Measurements from ENCODE around the gene BTBD7.

The BTBD7 gene

GRCh38 chr14:93249128-93249831, 83.6 kb downstream of the BTBD7 start:
- in situ Hi-C loops (cut with MboI; ENCODE audit: low sequenced_read_pairs), result no loop called here

GRCh38 chr14:93246534-93246933, 86.3 kb downstream of the BTBD7 start:
- in situ Hi-C loops (cut with MboI; ENCODE audit: low sequenced_read_pairs), result no loop called here

GRCh38 chr14:93245764-93246420, 86.9 kb downstream of the BTBD7 start:
- in situ Hi-C loops (cut with MboI; ENCODE audit: low sequenced_read_pairs), result no loop called here

GRCh38 chr14:93240678-93241000, 92.2 kb downstream of the BTBD7 start:
- in situ Hi-C loops (cut with MboI; ENCODE audit: low sequenced_read_pairs), result no loop called here

- in situ Hi-C loops (cut with MboI; ENCODE audit: low sequenced_read_pairs), result loop anchor here (10.0 kb wide), 1 partner anchor 305 kb away; no protein-coding TSS in a partner anchor
These were observed 92.8 kb downstream of the BTBD7 start for GRCh38 chr14:93239869-93240677.

GRCh38 chr14:93234798-93235197, 98.0 kb downstream of the BTBD7 start:
- in situ Hi-C loops (cut with MboI; ENCODE audit: low sequenced_read_pairs), result loop anchor here (10.0 kb wide), 1 partner anchor 310 kb away; no protein-coding TSS in a partner anchor

GRCh38 chr14:93233078-93233477, 99.8 kb downstream of the BTBD7 start:
- in situ Hi-C loops (cut with MboI; ENCODE audit: low sequenced_read_pairs), result loop anchor here (10.0 kb wide), 1 partner anchor 312 kb away; no protein-coding TSS in a partner anchor

GRCh38 chr14:93232159-93232558, 100.7 kb downstream of the BTBD7 start:
- in situ Hi-C loops (cut with MboI; ENCODE audit: low sequenced_read_pairs), result loop anchor here (10.0 kb wide), 1 partner anchor 313 kb away; no protein-coding TSS in a partner anchor

GRCh38 chr14:93231129-93231979, 101.5 kb downstream of the BTBD7 start:
- in situ Hi-C loops (cut with MboI; ENCODE audit: low sequenced_read_pairs), result loop anchor here (10.0 kb wide), 1 partner anchor 313 kb away; no protein-coding TSS in a partner anchor

GRCh38 chr14:93230539-93230938, 102.3 kb downstream of the BTBD7 start:
- in situ Hi-C loops (cut with MboI; ENCODE audit: low sequenced_read_pairs), result loop anchor here (10.0 kb wide), 1 partner anchor 314 kb away; no protein-coding TSS in a partner anchor

GRCh38 chr14:93228550-93228949, 104.3 kb downstream of the BTBD7 start:
- in situ Hi-C loops (cut with MboI; ENCODE audit: low sequenced_read_pairs), result no loop called here

GRCh38 chr14:93223565-93223964, 109.3 kb downstream of the BTBD7 start:
- in situ Hi-C loops (cut with MboI; ENCODE audit: low sequenced_read_pairs), result no loop called here

- in situ Hi-C loops (cut with MboI; ENCODE audit: low sequenced_read_pairs), result no loop called here
These were observed 112.3 kb downstream of the BTBD7 start for GRCh38 chr14:93220509-93220908.

- in situ Hi-C loops (cut with MboI; ENCODE audit: low sequenced_read_pairs), result no loop called here
These were observed 113.6 kb downstream of the BTBD7 start for GRCh38 chr14:93219103-93219726.

GRCh38 chr14:93214598-93214997, 118.2 kb downstream of the BTBD7 start:
- in situ Hi-C loops (cut with MboI; ENCODE audit: low sequenced_read_pairs), result no loop called here

- in situ Hi-C loops (cut with MboI; ENCODE audit: low sequenced_read_pairs), result no loop called here
These were observed 120.4 kb downstream of the BTBD7 start for GRCh38 chr14:93212432-93212831.

- in situ Hi-C loops (cut with MboI; ENCODE audit: low sequenced_read_pairs), result no loop called here
These were observed 125.1 kb downstream of the BTBD7 start for GRCh38 chr14:93207468-93208308.

- in situ Hi-C loops (cut with MboI; ENCODE audit: low sequenced_read_pairs), result no loop called here
These were observed 125.9 kb downstream of the BTBD7 start, which contains the start of the genes GON7 and UBR7 for GRCh38 chr14:93206793-93207467. Gene GON7 (minus strand): TSS chr14:93207065. CDS start chr14:93207037, 28 bp downstream. Gene UBR7 (plus strand): TSS chr14:93207256. CDS start chr14:93207292, 36 bp downstream.

Measured in HL-60/S4 treated with retinoic acid at 250 ng/mL for 4 days and 3 days (cell line).